ENCODE results near the gene C16orf78. TPM values are rescaled to one million over a fixed set of nuclear protein-coding genes. Genes with fewer than 3 reads are reported as not detected.

C16orf78 gene, protein sequence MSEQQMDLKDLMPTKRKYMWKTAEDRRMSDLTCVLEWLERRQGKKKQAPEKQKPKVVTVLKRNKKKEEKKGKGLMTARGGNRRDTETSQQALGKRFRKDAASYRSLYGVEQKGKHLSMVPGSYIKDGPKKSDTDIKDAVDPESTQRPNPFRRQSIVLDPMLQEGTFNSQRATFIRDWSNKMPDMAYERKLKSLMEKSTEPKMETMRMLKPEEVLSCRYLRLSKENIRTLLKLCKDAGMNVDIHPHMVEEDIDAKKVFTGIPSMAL
- not detected in 2 replicates for total RNA-seq

DNA sequence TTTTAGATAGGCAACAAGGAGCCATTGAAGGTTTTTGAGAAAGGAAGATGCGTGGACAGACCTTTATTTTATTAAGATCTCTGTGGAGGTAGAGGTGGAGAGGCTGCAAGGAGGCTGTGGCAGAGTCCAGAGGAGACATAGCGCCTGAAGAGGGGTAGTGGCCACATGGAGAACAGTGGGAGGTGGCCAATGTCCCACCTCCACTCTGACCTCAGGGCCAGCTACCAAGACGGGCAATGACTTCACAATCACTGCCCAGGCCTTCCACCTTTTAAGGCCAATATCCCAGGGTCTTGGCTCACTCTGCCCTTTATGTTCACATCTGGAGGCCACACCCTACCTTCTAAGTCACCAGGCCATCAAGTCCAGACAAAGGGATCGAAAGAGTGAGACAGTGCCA lies at the start of gene C16orf78:
TSS of gene C16orf78 (plus strand) at position 301 of the 400 bp plus-strand sequence. CDS start 136 bp downstream, outside the sequence.
- DNase-seq (ENCODE audit: low read depth) (no peak), FAIRE-seq (no peak)
- TF ChIP-seq, protein P1, sequence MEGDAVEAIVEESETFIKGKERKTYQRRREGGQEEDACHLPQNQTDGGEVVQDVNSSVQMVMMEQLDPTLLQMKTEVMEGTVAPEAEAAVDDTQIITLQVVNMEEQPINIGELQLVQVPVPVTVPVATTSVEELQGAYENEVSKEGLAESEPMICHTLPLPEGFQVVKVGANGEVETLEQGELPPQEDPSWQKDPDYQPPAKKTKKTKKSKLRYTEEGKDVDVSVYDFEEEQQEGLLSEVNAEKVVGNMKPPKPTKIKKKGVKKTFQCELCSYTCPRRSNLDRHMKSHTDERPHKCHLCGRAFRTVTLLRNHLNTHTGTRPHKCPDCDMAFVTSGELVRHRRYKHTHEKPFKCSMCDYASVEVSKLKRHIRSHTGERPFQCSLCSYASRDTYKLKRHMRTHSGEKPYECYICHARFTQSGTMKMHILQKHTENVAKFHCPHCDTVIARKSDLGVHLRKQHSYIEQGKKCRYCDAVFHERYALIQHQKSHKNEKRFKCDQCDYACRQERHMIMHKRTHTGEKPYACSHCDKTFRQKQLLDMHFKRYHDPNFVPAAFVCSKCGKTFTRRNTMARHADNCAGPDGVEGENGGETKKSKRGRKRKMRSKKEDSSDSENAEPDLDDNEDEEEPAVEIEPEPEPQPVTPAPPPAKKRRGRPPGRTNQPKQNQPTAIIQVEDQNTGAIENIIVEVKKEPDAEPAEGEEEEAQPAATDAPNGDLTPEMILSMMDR (IDR thresholded peaks at IDR 0.05; ENCODE audit: insufficient read depth, low read length, severe bottlenecking): no peak
- Histone ChIP-seq H3K27me3 (ENCODE audit: control insufficient read depth, insufficient read depth, low read length) (no peaks in the 10 kb centered on the region), H3K4me3 (ENCODE audit: low read depth, low read length) (no peak within 1 kb of the TSS), H3K36me3 (ENCODE audit: control insufficient read depth, insufficient read depth, low read length) (no peaks in the 10 kb centered on the region)

DNA sequence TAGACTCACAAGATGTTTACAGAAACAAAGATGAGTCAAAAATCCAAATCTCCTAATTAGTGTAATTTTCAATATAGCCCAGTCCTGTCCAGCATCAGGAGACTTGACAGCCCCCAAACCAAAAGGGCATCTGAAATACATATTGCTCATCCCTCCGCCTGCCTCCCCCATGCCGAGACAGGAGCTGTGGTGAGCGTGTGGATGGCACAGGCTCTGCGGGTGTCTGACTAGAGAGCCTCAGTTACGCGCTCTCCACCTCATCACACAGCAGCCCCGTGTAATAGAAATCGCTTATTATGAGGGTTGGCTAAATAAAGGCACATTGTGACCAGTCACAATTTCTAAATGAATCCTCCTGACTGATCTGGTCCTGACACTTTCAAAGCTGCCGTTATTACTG lies 48.9 kb upstream of the C16orf78 start:
- TF ChIP-seq, protein P1 (IDR thresholded peaks at IDR 0.05; ENCODE audit: insufficient read depth, low read length, severe bottlenecking): no peak
- Histone ChIP-seq H3K36me3 (ENCODE audit: control insufficient read depth, insufficient read depth, low read length) (no peaks in the 10 kb centered on the region), H3K27me3 (ENCODE audit: control insufficient read depth, insufficient read depth, low read length) (no peaks in the 10 kb centered on the region), H3K4me3 (ENCODE audit: low read depth, low read length) (no peak overlapping the region)
- DNase-seq (ENCODE audit: low read depth): no peak
- no peak for FAIRE-seq

DNA sequence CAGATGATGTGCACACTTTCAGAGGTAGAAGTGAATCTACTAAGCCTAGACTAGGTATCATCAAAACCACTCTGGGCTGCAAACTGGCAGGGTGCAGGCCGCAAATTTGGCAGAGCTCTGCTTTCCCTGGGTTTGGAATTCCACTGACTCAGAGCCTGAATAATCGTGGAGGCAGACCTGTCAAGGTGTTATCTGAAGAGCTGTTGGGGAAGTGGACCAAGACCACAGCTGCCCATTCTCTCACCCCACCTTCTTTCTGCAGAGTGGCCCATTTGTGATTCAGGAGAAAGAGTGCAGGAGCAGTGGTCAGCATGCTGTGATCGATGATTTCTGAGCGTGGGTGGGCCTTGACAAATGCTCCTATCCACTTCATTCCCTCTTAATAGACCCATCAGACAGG lies 46.1 kb upstream of the C16orf78 start:
- FAIRE-seq: no peak
- Histone ChIP-seq H3K36me3 (ENCODE audit: control insufficient read depth, insufficient read depth, low read length) (no peaks in the 10 kb centered on the region), H3K4me3 (ENCODE audit: low read depth, low read length) (no peak overlapping the region), H3K27me3 (ENCODE audit: control insufficient read depth, insufficient read depth, low read length) (no peaks in the 10 kb centered on the region)
- DNase-seq (ENCODE audit: low read depth): no peak
- TF ChIP-seq, protein P1 (IDR thresholded peaks at IDR 0.05; ENCODE audit: insufficient read depth, low read length, severe bottlenecking): no peak

DNA sequence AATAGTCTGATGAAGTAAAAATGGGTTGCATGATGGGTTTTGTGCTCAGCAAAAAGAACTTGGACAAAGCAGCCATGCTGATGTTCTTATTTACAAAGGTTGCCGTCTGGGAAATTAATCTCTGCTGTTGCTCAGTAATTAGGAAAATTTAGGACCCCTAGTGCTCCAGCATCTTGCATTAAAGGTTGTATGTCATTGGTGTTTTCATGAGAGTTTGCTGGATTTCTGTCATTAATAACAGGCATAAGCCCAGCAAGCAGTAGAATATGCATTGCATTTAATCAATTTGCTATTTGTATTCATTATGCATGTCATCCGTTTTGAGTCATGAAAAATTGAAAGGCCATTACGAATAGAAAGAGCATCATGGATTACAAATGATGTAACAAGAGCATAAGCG lies 45.3 kb upstream of the C16orf78 start:
- no peak overlapping the region for H3K4me3 ChIP-seq (ENCODE audit: low read depth, low read length)
- no peaks in the 10 kb centered on the region for H3K27me3 ChIP-seq (ENCODE audit: control insufficient read depth, insufficient read depth, low read length)
- FAIRE-seq (no peak), DNase-seq (ENCODE audit: low read depth) (no peak)
- no peaks in the 10 kb centered on the region for H3K36me3 ChIP-seq (ENCODE audit: control insufficient read depth, insufficient read depth, low read length)
- TF ChIP-seq, protein P1 (IDR thresholded peaks at IDR 0.05; ENCODE audit: insufficient read depth, low read length, severe bottlenecking): no peak

DNA sequence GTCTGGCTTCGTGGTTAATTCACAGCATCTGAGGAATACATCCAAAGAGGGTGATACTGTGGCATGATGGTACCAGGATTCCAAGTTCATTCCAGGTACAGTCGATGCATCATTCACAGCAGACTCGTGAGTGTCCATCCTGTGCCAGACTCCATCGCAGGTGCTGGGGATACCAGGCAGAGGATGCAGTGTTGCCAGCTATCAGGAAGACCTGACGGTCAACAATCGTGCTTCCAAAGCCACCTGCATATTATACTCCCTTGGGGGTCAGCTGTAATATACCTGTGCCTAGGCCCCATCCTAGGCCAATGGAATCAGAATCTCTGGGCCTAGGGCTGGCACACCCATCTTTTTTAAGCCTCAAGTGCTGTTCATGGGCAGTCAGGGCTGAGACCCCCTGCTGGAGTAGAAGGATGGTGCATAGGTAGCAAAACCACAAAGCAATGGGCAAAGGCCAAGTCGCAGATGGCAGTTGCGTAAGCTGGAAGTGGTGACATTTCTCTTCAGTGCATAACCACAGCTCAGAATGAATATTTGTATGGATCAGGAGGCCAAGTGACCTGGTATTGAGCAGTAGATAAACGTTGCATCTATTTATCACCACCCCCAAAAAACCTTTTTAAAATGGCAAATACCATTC lies 42.9 kb upstream of the C16orf78 start:
- Histone ChIP-seq H3K27me3 (ENCODE audit: control insufficient read depth, insufficient read depth, low read length) (no peaks in the 10 kb centered on the region), H3K36me3 (ENCODE audit: control insufficient read depth, insufficient read depth, low read length) (no peaks in the 10 kb centered on the region), H3K4me3 (ENCODE audit: low read depth, low read length) (no peak overlapping the region)
- TF ChIP-seq, protein P1 (IDR thresholded peaks at IDR 0.05; ENCODE audit: insufficient read depth, low read length, severe bottlenecking): no peak
- no peak for DNase-seq (ENCODE audit: low read depth)
- FAIRE-seq: no peak
